K562 (cell line): Measurements from ENCODE around the gene AMBRA1. TPM values are rescaled to one million over a fixed set of nuclear protein-coding genes. Genes with fewer than 3 reads are reported as not detected.

ENCODE experiments used
- ATF3 ChIP-seq, 2 experiments: fragments of 450-650 bp in 1 of 2; sonication (generic) in 1 of 2; formaldehyde crosslinking in 1 of 2; IDR thresholded peaks in 1 of 2; conservative IDR thresholded peaks in 1 of 2; 2 replicates each; pipeline versions ENCODE4 v1.6.1 to v1.8.1; 2016 to 2023; ENCODE audit warnings: mild to moderate bottlenecking in 2 of 2, moderate library complexity in 2 of 2, inconsistent platforms in 1 of 2, missing genetic modification reagents in 1 of 2
- DNMT1 ChIP-seq: fragments of 450-650 bp; IDR thresholded peaks from 2 replicates; pipeline ENCODE4 v1.6.1; 2016; ENCODE audit warnings: antibody characterized with exemption, mild to moderate bottlenecking
- E2F1 ChIP-seq: sonication (generic); formaldehyde crosslinking; IDR thresholded peaks from 2 replicates; pipeline ENCODE4 v1.8.1; 2023; ENCODE audit warnings: mild to moderate bottlenecking, missing genetic modification reagents, moderate library complexity
- HDAC1 ChIP-seq, 2 experiments: fragments of 450-650 bp; IDR thresholded peaks; 2 replicates each; pipeline ENCODE4 v1.6.1; 2016 to 2017; ENCODE audit warnings: inconsistent platforms in 1 of 2, mild to moderate bottlenecking in 1 of 2, moderate library complexity in 1 of 2
- HDGF ChIP-seq: fragments of 450-650 bp; IDR thresholded peaks from 2 replicates; pipeline ENCODE4 v1.6.1; 2016
- HNRNPH1 ChIP-seq: fragments of 200-400 bp; formaldehyde crosslinking; optimal IDR thresholded peaks from 2 replicates; pipeline ENCODE3; 2017; ENCODE audit warnings: low read depth, mild to moderate bottlenecking, low read length, moderate library complexity
- MTA2 ChIP-seq: fragments of 450-650 bp; IDR thresholded peaks from 2 replicates; pipeline ENCODE4 v1.6.1; 2016; ENCODE audit warnings: low read depth
- POLR2B ChIP-seq: fragments of 450-650 bp; IDR thresholded peaks from 2 replicates; pipeline ENCODE4 v1.6.1; 2018; ENCODE audit warnings: low read depth; ENCODE audit not compliant: partially characterized antibody
- PRDM10 ChIP-seq: fragments of 450-650 bp; IDR thresholded peaks from 2 replicates; pipeline ENCODE4 v1.6.1; 2018; ENCODE audit not compliant: partially characterized antibody
- PTTG1 ChIP-seq: fragments of 450-650 bp; IDR thresholded peaks from 2 replicates; pipeline ENCODE4 v1.6.1; 2016; ENCODE audit warnings: low read depth, mild to moderate bottlenecking, missing genetic modification characterization, missing compliant biosample characterization
- STAT5A ChIP-seq: IDR thresholded peaks from 2 replicates; pipeline ENCODE4 v1.6.1; 2012; ENCODE audit warnings: low read length, inconsistent platforms, borderline replicate concordance
- STAT6 ChIP-seq: sonication (generic); formaldehyde crosslinking; IDR thresholded peaks from 2 replicates; pipeline ENCODE4 v1.8.1; 2023; ENCODE audit warnings: mild to moderate bottlenecking, missing genetic modification reagents
- TCFL5 ChIP-seq: fragments of 250-450 bp; sonication (Bioruptor Pico); conservative IDR thresholded peaks from 2 replicates; pipeline ENCODE4 v1.6.1; 2021; ENCODE audit warnings: mild to moderate bottlenecking, moderate library complexity, matching md5 sums
- TFE3 ChIP-seq: fragments of 450-650 bp; formaldehyde crosslinking; IDR thresholded peaks from 2 replicates; pipeline ENCODE4 v1.4.0; 2020; ENCODE audit warnings: mild to moderate bottlenecking, mixed read lengths
- ZNF121 ChIP-seq: sonication (generic); formaldehyde crosslinking; conservative IDR thresholded peaks from 2 replicates; pipeline ENCODE4 v1.8.0; 2022; ENCODE audit warnings: missing genetic modification reagents
- ZZZ3 ChIP-seq: fragments of 450-650 bp; IDR thresholded peaks from 2 replicates; pipeline ENCODE4 v1.6.1; 2016; ENCODE audit warnings: antibody characterized with exemption, mild to moderate bottlenecking, moderate library complexity
- polyA plus RNA-seq, 8 experiments: library from polyadenylated mRNA; depleted of rRNA in 4 of 8; stranded (reverse) in 5 of 8; unstranded in 3 of 8; fragments of >200 nt; fragmentation: Nextera tagmentation in 2 of 8; fragmentation: Illumina TruSeq in 1 of 8; extraction: Ambion mirVana in 2 of 8; extraction: Trizol in 1 of 8; gene quantifications; 2 replicates each; pipeline versions ENCODE4 v1.2.1 to v1.2.3, GENCODE V29; 2011 to 2014; ENCODE audit warnings: inconsistent platforms in 1 of 8, missing spikeins in 1 of 8
- total RNA-seq, 7 experiments: library from RNA; depleted of rRNA in 6 of 7; stranded (reverse); fragments of >200 nt in 6 of 7; fragmentation: Illumina TruSeq in 2 of 7; extraction: Trizol in 2 of 7; gene quantifications; 2 replicates each; pipeline versions ENCODE4 v1.2.1 to v1.2.3, GENCODE V29; 2011 to 2021; ENCODE audit warnings: low replicate concordance in 1 of 7
- TF ChIP-seq, protein P1 (sequence below): fragments of 250-450 bp; sonication (Bioruptor Pico); IDR thresholded peaks from 2 replicates; pipeline ENCODE4 v1.9.0; 2021; ENCODE audit warnings: mild to moderate bottlenecking

Gene AMBRA1
- total and polyA plus RNA-seq, 9 of the 15 experiments (the other 6 are each of a cell fraction or from before 2014, with no cell fraction given), result 0.15 to 24.5 (median 13.0) TPM

DNA sequence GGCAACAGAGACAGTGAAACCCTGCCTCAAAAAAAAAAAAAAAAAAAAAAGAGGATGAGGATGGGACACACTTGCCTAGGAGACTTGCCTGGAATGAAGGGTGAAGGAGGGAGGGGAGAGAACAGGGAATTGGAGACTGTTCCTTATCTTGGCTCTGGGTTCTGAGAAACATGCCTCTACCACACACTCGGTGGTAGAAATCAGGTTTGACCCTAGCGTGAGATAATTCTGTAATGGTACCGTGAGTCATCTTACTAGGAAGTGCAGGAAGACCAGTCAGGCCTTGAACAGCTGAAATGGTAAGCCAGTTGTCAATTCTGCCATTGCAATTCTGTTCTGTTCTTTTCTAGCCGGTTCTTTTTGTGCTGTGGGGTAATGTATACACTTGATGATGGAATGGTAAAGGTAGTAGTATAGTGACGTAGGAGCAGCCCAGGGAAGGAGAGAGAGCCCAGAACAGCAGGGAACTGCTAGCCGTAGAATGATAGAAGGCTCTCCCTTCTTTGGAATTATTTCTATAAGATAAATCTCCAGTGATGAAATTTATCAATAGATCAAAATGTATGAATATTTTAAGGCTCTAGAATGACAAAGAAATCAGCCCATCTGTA, 3.9 kb upstream of the AMBRA1 start (continued):
- TF ChIP-seq STAT6 (CRISPR knock-in tag), result no peak
- no peak for TF ChIP-seq TFE3 (CRISPR knock-in tag)
- no peak for TF ChIP-seq PRDM10
- TF ChIP-seq STAT5A, result peak; percentile 89
- no peak for TF ChIP-seq ZZZ3
- no peak for TF ChIP-seq DNMT1
- peak; percentile 93 for TF ChIP-seq ATF3 (IDR thresholded peaks at IDR 0.05)
- 0 out of 2 replicates have a peak, but pooled peaks have one; percentile 30 for TF ChIP-seq ATF3 (CRISPR knock-in tag; conservative IDR thresholded peaks at IDR 0.05)
- TF ChIP-seq MTA2, result no peak; the same call in 1 of the 2 replicates
- TF ChIP-seq HNRNPH1, result no peak
- TF ChIP-seq ZNF121 (CRISPR knock-in tag), result no peak
- no peak for TF ChIP-seq HDGF
- no peak for TF ChIP-seq TCFL5 (CRISPR knock-in tag)
- TF ChIP-seq POLR2B, result no peak
- TF ChIP-seq E2F1 (CRISPR knock-in tag), result no peak
- TF ChIP-seq, protein P1, sequence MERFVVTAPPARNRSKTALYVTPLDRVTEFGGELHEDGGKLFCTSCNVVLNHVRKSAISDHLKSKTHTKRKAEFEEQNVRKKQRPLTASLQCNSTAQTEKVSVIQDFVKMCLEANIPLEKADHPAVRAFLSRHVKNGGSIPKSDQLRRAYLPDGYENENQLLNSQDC (CRISPR knock-in tag), result no peak
- TF ChIP-seq HDAC1 (IDR thresholded peaks at IDR 0.05), result peak in 1 of 2 experiments; percentile 97; a peak in 2 of 4 replicates
- no peak for TF ChIP-seq PTTG1 (tag)
